DND-41 (cell line): ENCODE measurements around the gene TMEM165.

Experiments
- CTCF ChIP-seq: IDR thresholded peaks from 2 replicates; pipeline ENCODE4 v1.5.1; 2012; ENCODE audit warnings: borderline replicate concordance, low read length, moderate library complexity, mild to moderate bottlenecking; ENCODE audit not compliant: poor library complexity, severe bottlenecking; ENCODE audit errors: extremely low read depth
- EZH2 ChIP-seq: IDR thresholded peaks from 3 replicates; pipeline ENCODE4 v1.6.1; 2012; ENCODE audit warnings: borderline replicate concordance, low read depth, mild to moderate bottlenecking, moderate library complexity, low read length, inconsistent platforms; ENCODE audit not compliant: severe bottlenecking

- no peak for TF ChIP-seq EZH2
- TF ChIP-seq CTCF, result no peak
These were observed 50.3 kb downstream of the TMEM165 start for GRCh38 chr4:55445921-55446577.
